ENCODE measurements around the gene GALNT9. TPM values are rescaled to one million over a fixed set of nuclear protein-coding genes. Genes with fewer than 3 reads are reported as not detected.

The GALNT9 gene
- total and polyA plus RNA-seq, 2 donors = 0.91 to 1.5 TPM

DNA sequence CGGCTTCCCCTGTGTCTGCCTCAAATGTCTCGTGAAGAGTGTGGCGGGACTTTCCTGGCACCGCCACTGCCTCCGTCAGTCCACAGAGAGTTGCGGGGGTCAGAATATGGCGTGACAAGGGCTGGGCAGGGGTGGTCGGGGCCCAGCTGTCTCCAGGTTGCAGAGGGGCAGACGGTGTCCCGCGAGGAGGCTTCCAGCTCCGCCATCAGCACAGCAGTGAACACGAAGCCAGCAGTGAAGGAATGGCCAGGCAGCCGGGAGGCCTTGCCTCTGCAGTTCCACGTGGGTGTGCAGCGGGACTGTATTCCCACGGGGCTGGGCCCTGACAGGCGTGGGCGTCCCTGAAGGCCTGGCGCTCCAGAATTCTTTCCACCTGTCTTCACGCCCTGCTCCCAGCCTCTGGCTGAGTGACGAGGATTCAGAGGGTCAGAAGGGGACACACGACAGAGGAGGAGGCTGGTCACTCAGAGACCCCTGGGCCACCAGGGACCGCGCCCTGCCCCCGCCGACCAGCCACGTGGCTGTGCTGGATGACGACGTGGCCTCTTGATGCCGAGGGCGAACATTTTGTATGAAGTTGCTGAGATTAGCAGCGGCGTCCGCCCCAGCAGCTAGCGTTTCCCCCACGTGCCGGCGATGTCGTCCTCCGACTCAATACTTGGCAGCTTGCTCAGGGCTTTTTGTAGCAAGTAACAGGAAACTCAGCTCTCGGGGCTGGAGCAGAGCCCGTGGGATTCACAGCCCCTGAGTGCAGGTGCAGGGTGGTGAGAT, 25.0 kb upstream of the GALNT9 start:
- peak in 1 of 9 donors; percentile 22 for DNase-seq (ENCODE audit: low read depth in 6 of 9, low spot score in 9 of 9)
- Histone ChIP-seq H3K4me3 (ENCODE audit: low read length in 2 of 2) (no peak overlapping the region), H3K4me1 (ENCODE audit: control insufficient read depth in 2 of 2, insufficient read depth in 2 of 2, low read length in 2 of 2) (peaks cover 0 to 14% of the 10 kb centered on the region in 2 donors), H3K36me3 (ENCODE audit: control insufficient read depth in 2 of 2, insufficient read depth in 2 of 2, low read length in 1 of 2) (no peaks in the 10 kb centered on the region), H3K9me3 (ENCODE audit: control insufficient read depth in 2 of 2, insufficient read depth in 1 of 2, low read length in 1 of 2) (peaks cover under 1 to 16% of the 10 kb centered on the region in 2 donors), H3K27me3 (ENCODE audit: control insufficient read depth in 2 of 2, insufficient read depth in 1 of 2, low read length in 1 of 2) (peaks cover 0 to 29% of the 10 kb centered on the region in 2 donors), H3K27ac (ENCODE audit: low read depth in 1 of 2, low read length in 1 of 2) (no peak overlapping the region)
- WGBS = 90% methylated on average over 43 of the region's 43 CpGs

GRCh38 chr12:132353811-132354210, 24.4 kb upstream of the GALNT9 start:
- peaks cover 0 to 14% of the 10 kb centered on the region in 2 donors for H3K4me1 ChIP-seq (ENCODE audit: control insufficient read depth in 2 of 2, insufficient read depth in 2 of 2, low read length in 2 of 2)
- H3K36me3 ChIP-seq (ENCODE audit: control insufficient read depth in 2 of 2, insufficient read depth in 2 of 2, low read length in 1 of 2) = no peaks in the 10 kb centered on the region
- 87% methylated on average over 15 of the region's 15 CpGs for WGBS
- no peak for DNase-seq (ENCODE audit: low read depth in 6 of 9, low spot score in 9 of 9)
- no peak overlapping the region for H3K4me3 ChIP-seq (ENCODE audit: low read length in 2 of 2)
- no peak overlapping the region for H3K27ac ChIP-seq (ENCODE audit: low read depth in 1 of 2, low read length in 1 of 2)
- peaks cover 0 to 15% of the 10 kb centered on the region in 2 donors for H3K9me3 ChIP-seq (ENCODE audit: control insufficient read depth in 2 of 2, insufficient read depth in 1 of 2, low read length in 1 of 2)
- H3K27me3 ChIP-seq (ENCODE audit: control insufficient read depth in 2 of 2, insufficient read depth in 1 of 2, low read length in 1 of 2) = peaks cover 0 to 29% of the 10 kb centered on the region in 2 donors

DNA sequence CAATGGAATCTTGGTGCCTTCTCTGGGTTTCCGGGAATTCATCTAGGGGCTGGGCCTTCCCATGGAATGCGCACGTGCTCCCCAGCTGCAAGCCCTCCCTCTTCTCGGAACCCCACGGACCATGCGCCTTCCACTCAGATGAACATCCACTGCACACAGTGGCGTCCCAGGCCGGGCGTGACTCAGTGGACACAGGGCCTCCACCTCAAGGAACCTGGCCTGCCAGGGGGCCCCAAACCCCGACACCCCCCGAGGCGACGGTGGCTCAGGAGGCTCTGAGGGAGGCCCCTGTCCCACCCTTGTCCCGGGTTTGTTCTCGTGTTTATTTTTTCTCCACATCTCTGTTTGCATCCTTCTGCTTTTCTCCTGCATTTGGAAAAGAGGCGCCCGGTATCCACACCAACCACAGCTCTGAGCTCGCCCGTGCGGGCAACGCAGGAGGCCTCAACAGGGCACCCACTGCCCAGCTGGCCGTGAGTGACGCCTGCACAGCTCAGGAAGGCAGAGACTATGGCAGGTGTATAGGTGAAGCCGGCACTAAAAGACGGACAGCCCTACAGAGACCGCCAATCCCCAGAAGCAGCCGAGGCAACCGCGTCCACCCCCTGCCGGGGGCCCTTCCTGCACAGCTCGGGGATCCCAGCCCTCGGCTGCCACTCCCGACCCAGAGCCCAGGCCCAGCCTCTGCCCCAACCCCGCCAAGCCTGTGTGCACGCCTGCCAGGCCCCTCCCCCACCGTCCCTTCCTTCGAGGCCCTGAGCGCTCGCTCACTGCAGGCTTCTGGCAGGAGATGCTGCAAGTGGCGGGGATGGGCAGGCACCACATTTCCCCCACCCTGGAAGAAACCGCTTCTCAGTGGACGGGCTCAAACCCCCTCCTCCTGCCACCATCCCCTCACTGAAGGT, 23.8 kb upstream of the GALNT9 start:
- H3K9me3 ChIP-seq (ENCODE audit: control insufficient read depth in 2 of 2, insufficient read depth in 1 of 2, low read length in 1 of 2) = peaks cover 0 to 9% of the 10 kb centered on the region in 2 donors
- H3K36me3 ChIP-seq (ENCODE audit: control insufficient read depth in 2 of 2, insufficient read depth in 2 of 2, low read length in 1 of 2) = no peaks in the 10 kb centered on the region
- H3K27me3 ChIP-seq (ENCODE audit: control insufficient read depth in 2 of 2, insufficient read depth in 1 of 2, low read length in 1 of 2) = peaks cover 0 to 29% of the 10 kb centered on the region in 2 donors
- peaks cover 0 to 14% of the 10 kb centered on the region in 2 donors for H3K4me1 ChIP-seq (ENCODE audit: control insufficient read depth in 2 of 2, insufficient read depth in 2 of 2, low read length in 2 of 2)
- 71% methylated on average over 42 of the region's 42 CpGs for WGBS
- DNase-seq (ENCODE audit: low read depth in 6 of 9, low spot score in 9 of 9) = no peak
- no peak overlapping the region for H3K27ac ChIP-seq (ENCODE audit: low read depth in 1 of 2, low read length in 1 of 2)
- H3K4me3 ChIP-seq (ENCODE audit: low read length in 2 of 2) = no peak overlapping the region

GRCh38 chr12:132351751-132352495, 22.5 kb upstream of the GALNT9 start:
- Histone ChIP-seq H3K27ac (ENCODE audit: low read depth in 1 of 2, low read length in 1 of 2) (no peak overlapping the region), H3K27me3 (ENCODE audit: control insufficient read depth in 2 of 2, insufficient read depth in 1 of 2, low read length in 1 of 2) (peaks cover 0 to 25% of the 10 kb centered on the region in 2 donors), H3K9me3 (ENCODE audit: control insufficient read depth in 2 of 2, insufficient read depth in 1 of 2, low read length in 1 of 2) (peaks cover 0 to 8% of the 10 kb centered on the region in 2 donors), H3K4me3 (ENCODE audit: low read length in 2 of 2) (no peak overlapping the region), H3K36me3 (ENCODE audit: control insufficient read depth in 2 of 2, insufficient read depth in 2 of 2, low read length in 1 of 2) (no peaks in the 10 kb centered on the region), H3K4me1 (ENCODE audit: control insufficient read depth in 2 of 2, insufficient read depth in 2 of 2, low read length in 2 of 2) (peaks cover 0 to 8% of the 10 kb centered on the region in 2 donors)
- 91% methylated on average over 24 of the region's 24 CpGs for WGBS
- no peak for DNase-seq (ENCODE audit: low read depth in 6 of 9, low spot score in 9 of 9)

GRCh38 chr12:132349501-132350131, 20.2 kb upstream of the GALNT9 start:
- WGBS = 85% methylated on average over 1 of the region's 1 CpG
- peaks cover 0 to 6% of the 10 kb centered on the region in 2 donors for H3K4me1 ChIP-seq (ENCODE audit: control insufficient read depth in 2 of 2, insufficient read depth in 2 of 2, low read length in 2 of 2)
- no peak for DNase-seq (ENCODE audit: low read depth in 6 of 9, low spot score in 9 of 9)
- no peaks in the 10 kb centered on the region for H3K36me3 ChIP-seq (ENCODE audit: control insufficient read depth in 2 of 2, insufficient read depth in 2 of 2, low read length in 1 of 2)
- H3K27ac ChIP-seq (ENCODE audit: low read depth in 1 of 2, low read length in 1 of 2) = no peak overlapping the region
- H3K27me3 ChIP-seq (ENCODE audit: control insufficient read depth in 2 of 2, insufficient read depth in 1 of 2, low read length in 1 of 2) = peaks cover 0 to 27% of the 10 kb centered on the region in 2 donors
- H3K4me3 ChIP-seq (ENCODE audit: low read length in 2 of 2) = no peak overlapping the region
- no peaks in the 10 kb centered on the region for H3K9me3 ChIP-seq (ENCODE audit: control insufficient read depth in 2 of 2, insufficient read depth in 1 of 2, low read length in 1 of 2)

GRCh38 chr12:132348176-132348575, 18.8 kb upstream of the GALNT9 start:
- H3K4me1 ChIP-seq (ENCODE audit: control insufficient read depth in 2 of 2, insufficient read depth in 2 of 2, low read length in 2 of 2) = no peaks in the 10 kb centered on the region
- peaks cover 2 to 32% of the 10 kb centered on the region in 2 donors for H3K27me3 ChIP-seq (ENCODE audit: control insufficient read depth in 2 of 2, insufficient read depth in 1 of 2, low read length in 1 of 2)
- WGBS = 95% methylated on average over 14 of the region's 14 CpGs
- no peaks in the 10 kb centered on the region for H3K9me3 ChIP-seq (ENCODE audit: control insufficient read depth in 2 of 2, insufficient read depth in 1 of 2, low read length in 1 of 2)
- no peak overlapping the region for H3K27ac ChIP-seq (ENCODE audit: low read depth in 1 of 2, low read length in 1 of 2)
- no peak for DNase-seq (ENCODE audit: low read depth in 6 of 9, low spot score in 9 of 9)
- no peak overlapping the region for H3K4me3 ChIP-seq (ENCODE audit: low read length in 2 of 2)
- no peaks in the 10 kb centered on the region for H3K36me3 ChIP-seq (ENCODE audit: control insufficient read depth in 2 of 2, insufficient read depth in 2 of 2, low read length in 1 of 2)

DNA sequence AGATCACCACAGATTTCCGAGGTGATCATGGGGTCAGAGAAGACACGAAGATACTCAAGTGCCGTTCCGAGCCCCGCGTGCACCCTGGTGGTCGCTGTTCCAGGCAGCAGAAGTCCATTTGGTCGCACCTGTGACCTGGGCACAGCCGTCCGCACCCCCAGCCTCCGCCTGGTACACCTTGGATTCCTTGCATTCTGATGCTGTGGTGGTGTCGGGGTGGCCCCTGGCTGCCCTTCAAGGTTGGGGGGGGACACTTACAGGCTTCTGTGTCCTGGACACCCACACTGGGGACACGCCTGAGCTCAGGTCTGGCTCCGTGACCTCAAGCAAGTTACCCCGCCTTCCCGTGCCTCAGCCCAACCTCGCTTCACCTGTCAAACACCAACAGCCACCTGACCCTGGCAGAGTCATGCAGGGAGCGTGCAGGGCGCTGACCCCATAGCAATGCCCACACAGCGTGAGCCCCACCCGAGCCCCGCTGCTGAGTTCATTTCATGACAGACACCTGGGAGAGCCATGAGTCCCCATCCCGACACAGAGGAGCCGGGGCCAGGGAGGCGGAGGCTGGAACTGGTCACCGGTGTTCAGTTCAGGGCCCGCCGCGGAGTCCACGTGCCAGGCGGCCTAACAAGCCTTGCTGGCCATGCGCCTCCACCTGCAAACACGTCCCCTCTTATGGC, 17.9 kb upstream of the GALNT9 start:
- H3K9me3 ChIP-seq (ENCODE audit: control insufficient read depth in 2 of 2, insufficient read depth in 1 of 2, low read length in 1 of 2) = peaks cover 0 to 4% of the 10 kb centered on the region in 2 donors
- 92% methylated on average over 33 of the region's 33 CpGs for WGBS
- no peaks in the 10 kb centered on the region for H3K4me1 ChIP-seq (ENCODE audit: control insufficient read depth in 2 of 2, insufficient read depth in 2 of 2, low read length in 2 of 2)
- H3K4me3 ChIP-seq (ENCODE audit: low read length in 2 of 2) = no peak overlapping the region
- H3K36me3 ChIP-seq (ENCODE audit: control insufficient read depth in 2 of 2, insufficient read depth in 2 of 2, low read length in 1 of 2) = no peaks in the 10 kb centered on the region
- DNase-seq (ENCODE audit: low read depth in 6 of 9, low spot score in 9 of 9) = no peak
- H3K27me3 ChIP-seq (ENCODE audit: control insufficient read depth in 2 of 2, insufficient read depth in 1 of 2, low read length in 1 of 2) = peaks cover 2 to 31% of the 10 kb centered on the region in 2 donors
- no peak overlapping the region for H3K27ac ChIP-seq (ENCODE audit: low read depth in 1 of 2, low read length in 1 of 2)
